BLaER1 (cell line): Measurements from ENCODE around the gene KLHL28.

Experiments used
- H3K27ac ChIP-seq: shearing (Covaris generic); formaldehyde crosslinking; 2 replicates; pipeline ENCODE4 v1.8.1; 2022
- H3K27me3 ChIP-seq: shearing (Covaris generic); formaldehyde crosslinking; 2 replicates; pipeline ENCODE4 v1.8.1; 2022
- H3K36me3 ChIP-seq: shearing (Covaris generic); formaldehyde crosslinking; 2 replicates; pipeline ENCODE4 v1.8.1; 2022
- H3K4me1 ChIP-seq: shearing (Covaris generic); formaldehyde crosslinking; 2 replicates; pipeline ENCODE4 v1.8.1; 2022
- H3K4me2 ChIP-seq: shearing (Covaris generic); formaldehyde crosslinking; 2 replicates; pipeline ENCODE4 v1.8.1; 2022
- H3K4me3 ChIP-seq: shearing (Covaris generic); formaldehyde crosslinking; 2 replicates; pipeline ENCODE4 v1.8.1; 2022
- H3K9ac ChIP-seq: shearing (Covaris generic); formaldehyde crosslinking; 2 replicates; pipeline ENCODE4 v1.8.1; 2022
- H3K9me3 ChIP-seq: shearing (Covaris generic); formaldehyde crosslinking; 2 replicates; pipeline ENCODE4 v1.8.1; 2022
- H4K20me1 ChIP-seq: shearing (Covaris generic); formaldehyde crosslinking; 2 replicates; pipeline ENCODE4 v1.8.1; 2022
- Cebpa-rat ChIP-seq: shearing (Covaris generic); IDR thresholded peaks from 2 replicates; pipeline ENCODE4 v1.8.1; 2022

KLHL28 gene

GRCh38 chr14:44962334-44963043 is 742 bp upstream of the KLHL28 start:
- Histone ChIP-seq H3K9ac (peak overlapping the region; percentile 72), H3K27ac (peak overlapping the region; percentile 74), H3K4me3 (peak overlapping the region; percentile 77), H4K20me1 (peaks cover 20% of the 10 kb centered on the region), H3K36me3 (peaks cover 13% of the 10 kb centered on the region; the same call in 1 of the 2 replicates), H3K4me2 (peak overlapping the region; percentile 92), H3K4me1 (peaks cover 56% of the 10 kb centered on the region), H3K27me3 (no peaks in the 10 kb centered on the region), H3K9me3 (peaks cover 51% of the 10 kb centered on the region)
- no peak for TF ChIP-seq Cebpa-rat

- Histone ChIP-seq H3K27ac (peak overlapping the region; percentile 77), H3K36me3 (peaks cover 12% of the 10 kb centered on the region), H3K9ac (peak overlapping the region; percentile 84), H3K27me3 (no peaks in the 10 kb centered on the region), H3K4me2 (peak overlapping the region; percentile 92), H3K4me1 (peaks cover 43% of the 10 kb centered on the region), H3K9me3 (peaks cover 37% of the 10 kb centered on the region), H4K20me1 (peaks cover 30% of the 10 kb centered on the region), H3K4me3 (peak overlapping the region; percentile 77)
- TF ChIP-seq Cebpa-rat = no peak
Measured at GRCh38 chr14:44961151-44961553, 595 bp downstream of the KLHL28 start.

- Histone ChIP-seq H3K9ac (peak overlapping the region; percentile 84), H4K20me1 (peaks cover 35% of the 10 kb centered on the region), H3K9me3 (peaks cover 32% of the 10 kb centered on the region), H3K36me3 (peaks cover 12% of the 10 kb centered on the region), H3K4me2 (peak overlapping the region; percentile 92), H3K27me3 (no peaks in the 10 kb centered on the region), H3K4me1 (peaks cover 41% of the 10 kb centered on the region), H3K27ac (peak overlapping the region; percentile 77; the same call in 1 of the 2 replicates), H3K4me3 (peak overlapping the region; percentile 77)
- TF ChIP-seq Cebpa-rat = no peak
Measured at GRCh38 chr14:44960646-44961045, 1.1 kb downstream of the KLHL28 start.

- peak overlapping the region; percentile 84; the same call in 1 of the 2 replicates for H3K9ac ChIP-seq
- no peaks in the 10 kb centered on the region for H3K27me3 ChIP-seq
- 0 out of 2 replicates have a peak overlapping the region, but pooled peaks have one; percentile 2 for H3K27ac ChIP-seq
Measured at GRCh38 chr14:44960146-44960545, 1.6 kb downstream of the KLHL28 start.

GRCh38 chr14:44959538-44959937 is 2.2 kb downstream of the KLHL28 start:
- H3K27ac ChIP-seq = no peak overlapping the region
- peaks cover 37% of the 10 kb centered on the region for H3K4me1 ChIP-seq
- no peak overlapping the region for H3K9ac ChIP-seq
- peak overlapping the region; percentile 92 for H3K4me2 ChIP-seq
- peaks cover 26% of the 10 kb centered on the region for H3K9me3 ChIP-seq
- H3K4me3 ChIP-seq = peak overlapping the region; percentile 77; the same call in 1 of the 2 replicates
- no peak for TF ChIP-seq Cebpa-rat
- H3K27me3 ChIP-seq = no peaks in the 10 kb centered on the region
- H4K20me1 ChIP-seq = peaks cover 44% of the 10 kb centered on the region
- peaks cover 16% of the 10 kb centered on the region for H3K36me3 ChIP-seq

More at GRCh38 chr14:44960146-44960545, 1.6 kb downstream of the KLHL28 start:
- TF ChIP-seq Cebpa-rat = no peak
- H4K20me1 ChIP-seq = peaks cover 40% of the 10 kb centered on the region
- H3K4me3 ChIP-seq = peak overlapping the region; percentile 77
- peak overlapping the region; percentile 92 for H3K4me2 ChIP-seq
- peaks cover 41% of the 10 kb centered on the region for H3K4me1 ChIP-seq
- H3K36me3 ChIP-seq = peaks cover 16% of the 10 kb centered on the region
- H3K9me3 ChIP-seq = peaks cover 30% of the 10 kb centered on the region

GRCh38 chr14:44956866-44957265 is 4.9 kb downstream of the KLHL28 start:
- peaks cover 16% of the 10 kb centered on the region for H3K36me3 ChIP-seq
- H4K20me1 ChIP-seq = peaks cover 67% of the 10 kb centered on the region
- H3K27ac ChIP-seq = no peak overlapping the region
- H3K9ac ChIP-seq = no peak overlapping the region
- no peak overlapping the region for H3K4me2 ChIP-seq
- peaks cover 25% of the 10 kb centered on the region for H3K4me1 ChIP-seq
- no peak for TF ChIP-seq Cebpa-rat
- H3K27me3 ChIP-seq = no peaks in the 10 kb centered on the region
- no peaks in the 10 kb centered on the region for H3K9me3 ChIP-seq
- H3K4me3 ChIP-seq = no peak overlapping the region

GRCh38 chr14:44955528-44955927 is 6.2 kb downstream of the KLHL28 start:
- TF ChIP-seq Cebpa-rat = no peak
- Histone ChIP-seq H3K9me3 (no peaks in the 10 kb centered on the region), H3K9ac (no peak overlapping the region), H3K4me3 (no peak overlapping the region), H3K27ac (no peak overlapping the region), H3K36me3 (peaks cover 26% of the 10 kb centered on the region), H3K27me3 (no peaks in the 10 kb centered on the region), H4K20me1 (peaks cover 72% of the 10 kb centered on the region), H3K4me1 (peaks cover 22% of the 10 kb centered on the region), H3K4me2 (no peak overlapping the region)

- H3K4me1 ChIP-seq = peaks cover 14% of the 10 kb centered on the region
- TF ChIP-seq Cebpa-rat = no peak
- no peak overlapping the region for H3K4me2 ChIP-seq
- H3K36me3 ChIP-seq = peaks cover 26% of the 10 kb centered on the region
- H3K9me3 ChIP-seq = no peaks in the 10 kb centered on the region
- no peaks in the 10 kb centered on the region for H3K27me3 ChIP-seq
- H3K4me3 ChIP-seq = no peak overlapping the region
- peaks cover 68% of the 10 kb centered on the region for H4K20me1 ChIP-seq
- no peak overlapping the region for H3K9ac ChIP-seq
- H3K27ac ChIP-seq = no peak overlapping the region
Measured at GRCh38 chr14:44954750-44955149, 7.0 kb downstream of the KLHL28 start.

- Histone ChIP-seq H4K20me1 (peaks cover 66% of the 10 kb centered on the region), H3K4me1 (0 out of 2 replicates have a peak, but pooled peaks cover 6% of the 10 kb centered on the region), H3K27me3 (no peaks in the 10 kb centered on the region), H3K4me2 (no peak overlapping the region), H3K36me3 (peaks cover 32% of the 10 kb centered on the region), H3K9ac (no peak overlapping the region), H3K4me3 (no peak overlapping the region), H3K9me3 (no peaks in the 10 kb centered on the region), H3K27ac (no peak overlapping the region)
- no peak for TF ChIP-seq Cebpa-rat
Measured at GRCh38 chr14:44952391-44953110, 9.2 kb downstream of the KLHL28 start.

GRCh38 chr14:44951051-44951450 is 10.7 kb downstream of the KLHL28 start:
- Histone ChIP-seq H3K9ac (no peak overlapping the region), H3K4me3 (no peak overlapping the region), H3K27ac (no peak overlapping the region), H4K20me1 (peaks cover 65% of the 10 kb centered on the region), H3K4me1 (0 out of 2 replicates have a peak, but pooled peaks cover 6% of the 10 kb centered on the region), H3K27me3 (no peaks in the 10 kb centered on the region), H3K4me2 (no peak overlapping the region), H3K36me3 (peaks cover 43% of the 10 kb centered on the region), H3K9me3 (peaks cover 7% of the 10 kb centered on the region; the same call in 1 of the 2 replicates)
- no peak for TF ChIP-seq Cebpa-rat
